GM20431 (cell line): ENCODE data around the gene CYB561A3.

Source experiments
- in situ Hi-C: fragments of 300-500 bp; cut with MseI, MboI; formaldehyde crosslinking; loops from one replicate; pipeline ENCODE4 v1.15.0; 2020; ENCODE audit warnings: low sequenced_read_pairs; ENCODE audit not compliant: unreplicated experiment

CYB561A3 gene

GRCh38 chr11:61332281-61332796 lies 29.3 kb downstream of the CYB561A3 start:
- in situ Hi-C loops, result loop anchor here (10.0 kb wide), 1 partner anchor 52 kb away; no protein-coding TSS in a partner anchor

- in situ Hi-C loops, result loop anchor here (10.0 kb wide), 1 partner anchor 53 kb away; no protein-coding TSS in a partner anchor
These were observed 30.0 kb downstream of the CYB561A3 start for GRCh38 chr11:61331651-61332050.

DNA sequence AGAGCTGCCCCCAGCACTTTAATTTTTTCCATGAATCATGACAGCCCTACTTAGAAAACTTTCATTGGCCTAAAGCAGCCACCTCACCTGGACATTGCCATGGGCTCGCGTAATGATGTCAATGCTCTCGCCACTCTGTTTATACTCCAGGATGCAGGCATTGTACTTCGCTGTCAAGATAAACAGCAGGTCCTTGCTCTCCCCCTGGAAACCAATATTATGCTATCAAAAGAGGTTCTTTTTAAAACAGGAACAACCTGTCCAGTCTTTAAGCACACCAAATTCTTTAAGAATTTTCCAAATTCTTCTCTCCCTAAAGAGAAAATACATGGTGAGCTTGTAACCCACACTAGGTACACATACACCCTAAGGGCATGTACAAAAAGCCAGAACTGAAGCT lies 31.8 kb downstream of the CYB561A3 start:
- in situ Hi-C loops, result loop anchor here (10.0 kb wide), 1 partner anchor 55 kb away; no protein-coding TSS in a partner anchor

DNA sequence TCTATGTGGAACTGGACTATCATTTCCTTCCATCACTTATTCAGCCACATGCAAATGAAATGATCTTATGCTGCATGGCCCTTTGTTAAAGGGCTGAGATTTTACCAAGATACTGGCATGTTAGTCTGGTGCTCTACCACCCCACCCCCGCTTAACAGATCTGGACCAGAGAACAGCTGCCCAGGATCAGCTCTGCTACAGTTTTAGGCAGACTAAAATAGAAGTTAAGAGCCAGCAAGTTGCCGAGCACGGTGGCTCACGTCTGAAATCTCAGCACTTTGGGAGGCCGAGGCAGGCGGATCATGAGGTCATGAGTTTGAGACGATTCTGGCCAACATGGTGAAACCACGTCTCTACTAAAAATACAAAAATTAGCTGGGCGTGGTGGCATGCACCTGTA lies 33.3 kb downstream of the CYB561A3 start:
- in situ Hi-C loops, result no loop called here

DNA sequence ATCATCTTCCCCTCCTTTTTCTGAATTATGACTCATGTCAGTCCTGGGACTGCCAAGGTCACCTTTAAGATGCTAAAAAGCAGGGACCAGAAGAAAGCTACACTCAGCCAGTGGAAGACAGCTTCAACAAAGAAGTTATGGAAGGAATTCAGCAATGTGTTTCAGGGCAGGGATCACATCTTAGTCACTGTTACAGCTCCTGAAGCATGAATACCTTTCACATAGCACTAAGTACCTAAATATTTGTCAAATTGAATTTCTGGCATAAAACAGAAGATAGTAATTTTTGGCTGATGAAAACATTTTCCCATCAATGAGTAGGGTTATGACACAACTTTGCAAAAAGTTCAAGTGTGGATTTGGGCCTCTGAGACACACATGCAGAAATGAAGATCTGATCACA lies 34.0 kb downstream of the CYB561A3 start:
- in situ Hi-C loops, result no loop called here

- in situ Hi-C loops, result no loop called here
These were observed 35.9 kb downstream of the CYB561A3 start for GRCh38 chr11:61325649-61326414.

- in situ Hi-C loops, result no loop called here
These were observed 46.4 kb downstream of the CYB561A3 start for GRCh38 chr11:61315260-61315659.

DNA sequence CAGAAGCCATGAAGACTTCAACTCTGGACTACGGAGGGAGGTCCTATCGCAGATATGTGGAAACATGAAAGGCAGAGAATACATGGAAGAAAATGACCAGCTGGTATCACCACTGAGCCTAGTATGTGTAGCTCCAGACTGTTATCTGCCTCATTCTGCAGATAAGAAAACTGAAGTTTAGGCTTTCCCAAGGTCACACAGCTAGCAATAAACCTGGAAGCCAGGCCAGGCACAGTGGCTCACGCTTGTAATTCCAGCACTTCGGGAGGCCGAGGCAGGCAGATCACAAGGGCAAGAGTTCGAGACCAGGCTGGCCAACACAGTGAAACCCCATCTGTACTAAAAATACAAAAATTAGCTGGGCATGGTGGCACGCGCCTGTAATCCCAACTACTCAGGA lies 50.9 kb downstream of the CYB561A3 start:
- in situ Hi-C loops, result no loop called here

GRCh38 chr11:61309739-61310138 lies 51.9 kb downstream of the CYB561A3 start:
- in situ Hi-C loops, result no loop called here

GRCh38 chr11:61309141-61309540 lies 52.5 kb downstream of the CYB561A3 start:
- in situ Hi-C loops, result no loop called here

- in situ Hi-C loops, result no loop called here
These were observed 54.3 kb downstream of the CYB561A3 start for GRCh38 chr11:61307354-61307753.

DNA sequence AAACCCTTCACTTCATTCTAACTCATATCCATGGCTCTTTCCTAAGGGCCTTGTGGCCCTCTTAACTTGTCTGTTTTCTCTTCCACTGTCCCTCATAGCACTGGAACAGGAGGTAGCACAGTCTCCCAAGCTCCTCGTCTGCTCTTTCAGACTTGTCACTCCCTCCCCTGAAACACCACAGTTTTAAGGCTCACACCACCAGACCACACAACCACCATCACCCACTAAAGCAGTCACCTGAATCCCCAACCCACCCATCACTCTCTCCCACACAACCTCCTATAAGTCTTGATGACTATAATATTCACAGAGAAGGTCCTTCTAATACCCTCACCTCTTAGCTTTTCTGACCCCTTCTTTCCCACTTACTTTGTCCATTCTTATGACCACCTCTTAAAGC lies 55.5 kb downstream of the CYB561A3 start:
- in situ Hi-C loops, result no loop called here

DNA sequence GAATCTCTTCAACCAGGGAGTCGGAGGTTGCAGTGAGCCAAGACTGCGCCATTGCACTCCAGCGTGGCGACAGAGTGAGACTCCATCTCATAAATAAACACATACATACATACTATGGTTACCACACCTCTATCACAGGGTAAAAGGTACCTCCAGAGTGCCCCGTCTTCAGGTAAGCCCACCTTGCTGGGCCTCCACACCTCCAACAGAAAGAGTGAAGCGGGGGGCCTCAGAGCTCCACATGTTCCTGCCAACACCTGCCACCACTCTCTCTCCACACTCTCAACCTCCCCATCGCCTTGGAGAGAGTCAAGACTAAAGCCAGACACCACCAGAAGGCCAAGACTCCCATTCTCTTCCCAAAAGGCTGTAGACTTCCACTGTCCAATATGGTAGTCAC lies 56.3 kb downstream of the CYB561A3 start:
- in situ Hi-C loops, result no loop called here

DNA sequence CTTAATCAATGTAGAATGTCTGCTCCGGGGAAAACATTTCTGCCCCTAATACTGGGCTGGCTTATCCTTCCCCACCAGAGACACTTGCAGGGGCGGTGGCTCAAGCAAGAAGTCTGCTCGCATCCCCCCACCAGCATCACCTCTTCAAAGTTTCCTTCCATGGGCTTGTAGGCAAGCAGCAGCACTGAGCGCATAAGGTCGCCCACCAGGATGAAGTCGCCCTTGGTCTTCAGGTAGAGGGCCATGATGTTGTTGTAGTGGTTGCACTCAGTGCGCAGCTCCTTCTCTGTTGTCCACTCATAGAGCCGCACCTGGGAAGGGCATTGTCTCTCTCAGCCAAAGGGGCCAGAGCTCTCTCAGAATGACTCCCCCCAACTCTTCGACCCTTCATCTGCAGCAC lies 58.0 kb downstream of the CYB561A3 start:
- in situ Hi-C loops, result no loop called here

GRCh38 chr11:61302550-61302949 lies 59.1 kb downstream of the CYB561A3 start:
- in situ Hi-C loops, result no loop called here
